ENCODE measurements around the gene TMEM198. TPM values are rescaled to one million over a fixed set of nuclear protein-coding genes. Genes with fewer than 3 reads are reported as not detected.
A peak's percentile ranks its signal among the peaks of the same experiment; 100 is the strongest.

The TMEM198 gene
- total and polyA plus RNA-seq, 9 of the 15 experiments (the other 6 are each of a cell fraction or from before 2014, with no cell fraction given): 0.03 to 3.8 (median 1.0) TPM

DNA sequence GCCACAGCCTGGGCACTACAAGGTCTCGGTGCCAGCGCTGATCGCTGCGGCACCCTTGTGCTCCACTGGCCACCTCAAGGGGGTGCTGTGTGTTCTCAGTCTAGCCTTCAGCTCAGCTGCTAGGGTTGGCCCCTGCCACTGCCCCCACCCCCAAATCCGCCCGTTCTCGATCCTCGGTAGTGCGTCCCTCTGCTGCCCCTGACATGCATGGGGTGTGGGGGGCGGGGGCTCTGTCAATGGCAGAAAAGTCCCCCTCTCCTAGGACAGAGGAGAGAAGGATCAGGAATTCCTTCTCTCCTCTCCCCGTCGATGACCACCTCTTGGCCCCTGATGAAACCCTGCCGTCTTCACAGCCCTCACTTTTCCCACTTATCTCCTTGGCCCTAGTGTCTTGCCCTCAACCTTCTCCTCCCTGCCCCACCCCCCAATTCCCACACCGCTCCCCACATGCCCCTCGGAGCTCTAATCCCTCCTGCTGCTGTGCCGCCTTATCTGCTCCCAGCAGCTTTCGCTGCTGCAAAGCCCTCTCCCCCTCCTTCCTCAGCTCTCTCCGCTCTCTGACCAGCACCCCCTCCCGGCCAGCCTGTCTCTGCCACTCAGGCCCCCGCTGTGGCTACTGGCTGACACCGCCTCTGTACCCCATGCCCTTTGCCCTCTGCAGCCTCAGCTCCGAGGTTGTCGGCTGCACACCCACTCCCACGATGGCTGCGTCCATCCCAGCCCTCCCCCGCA lies 33.9 kb upstream of the TMEM198 start (continued):
- TF ChIP-seq TAF1 (IDR thresholded peaks at IDR 0.05; ENCODE audit: control insufficient read depth, extremely low read depth, insufficient read depth, low read length, severe bottlenecking): no peak
- TF ChIP-seq ATF7 (IDR thresholded peaks at IDR 0.05): peak; percentile 44; the same call in 1 of the 2 replicates
- peak; percentile 74 for TF ChIP-seq MYC (IDR thresholded peaks at IDR 0.05; ENCODE audit: low read depth, low read length)
- TF ChIP-seq MYC (CRISPR knock-in tag; IDR thresholded peaks at IDR 0.05; ENCODE audit: borderline replicate concordance, low read depth): no peak
- TF ChIP-seq, protein P1, sequence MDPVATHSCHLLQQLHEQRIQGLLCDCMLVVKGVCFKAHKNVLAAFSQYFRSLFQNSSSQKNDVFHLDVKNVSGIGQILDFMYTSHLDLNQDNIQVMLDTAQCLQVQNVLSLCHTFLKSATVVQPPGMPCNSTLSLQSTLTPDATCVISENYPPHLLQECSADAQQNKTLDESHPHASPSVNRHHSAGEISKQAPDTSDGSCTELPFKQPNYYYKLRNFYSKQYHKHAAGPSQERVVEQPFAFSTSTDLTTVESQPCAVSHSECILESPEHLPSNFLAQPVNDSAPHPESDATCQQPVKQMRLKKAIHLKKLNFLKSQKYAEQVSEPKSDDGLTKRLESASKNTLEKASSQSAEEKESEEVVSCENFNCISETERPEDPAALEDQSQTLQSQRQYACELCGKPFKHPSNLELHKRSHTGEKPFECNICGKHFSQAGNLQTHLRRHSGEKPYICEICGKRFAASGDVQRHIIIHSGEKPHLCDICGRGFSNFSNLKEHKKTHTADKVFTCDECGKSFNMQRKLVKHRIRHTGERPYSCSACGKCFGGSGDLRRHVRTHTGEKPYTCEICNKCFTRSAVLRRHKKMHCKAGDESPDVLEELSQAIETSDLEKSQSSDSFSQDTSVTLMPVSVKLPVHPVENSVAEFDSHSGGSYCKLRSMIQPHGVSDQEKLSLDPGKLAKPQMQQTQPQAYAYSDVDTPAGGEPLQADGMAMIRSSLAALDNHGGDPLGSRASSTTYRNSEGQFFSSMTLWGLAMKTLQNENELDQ (CRISPR knock-in tag; IDR thresholded peaks at IDR 0.05; ENCODE audit: borderline replicate concordance): no peak
- no peak for TF ChIP-seq KLF6 (CRISPR knock-in tag; IDR thresholded peaks at IDR 0.05; ENCODE audit: borderline replicate concordance)
- no peak for TF ChIP-seq HSF4 (CRISPR knock-in tag; IDR thresholded peaks at IDR 0.05; ENCODE audit: borderline replicate concordance)
- TF ChIP-seq, protein P2, sequence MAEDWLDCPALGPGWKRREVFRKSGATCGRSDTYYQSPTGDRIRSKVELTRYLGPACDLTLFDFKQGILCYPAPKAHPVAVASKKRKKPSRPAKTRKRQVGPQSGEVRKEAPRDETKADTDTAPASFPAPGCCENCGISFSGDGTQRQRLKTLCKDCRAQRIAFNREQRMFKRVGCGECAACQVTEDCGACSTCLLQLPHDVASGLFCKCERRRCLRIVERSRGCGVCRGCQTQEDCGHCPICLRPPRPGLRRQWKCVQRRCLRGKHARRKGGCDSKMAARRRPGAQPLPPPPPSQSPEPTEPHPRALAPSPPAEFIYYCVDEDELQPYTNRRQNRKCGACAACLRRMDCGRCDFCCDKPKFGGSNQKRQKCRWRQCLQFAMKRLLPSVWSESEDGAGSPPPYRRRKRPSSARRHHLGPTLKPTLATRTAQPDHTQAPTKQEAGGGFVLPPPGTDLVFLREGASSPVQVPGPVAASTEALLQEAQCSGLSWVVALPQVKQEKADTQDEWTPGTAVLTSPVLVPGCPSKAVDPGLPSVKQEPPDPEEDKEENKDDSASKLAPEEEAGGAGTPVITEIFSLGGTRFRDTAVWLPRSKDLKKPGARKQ (CRISPR knock-in tag; IDR thresholded peaks at IDR 0.05): no peak
- TF ChIP-seq, protein P3, sequence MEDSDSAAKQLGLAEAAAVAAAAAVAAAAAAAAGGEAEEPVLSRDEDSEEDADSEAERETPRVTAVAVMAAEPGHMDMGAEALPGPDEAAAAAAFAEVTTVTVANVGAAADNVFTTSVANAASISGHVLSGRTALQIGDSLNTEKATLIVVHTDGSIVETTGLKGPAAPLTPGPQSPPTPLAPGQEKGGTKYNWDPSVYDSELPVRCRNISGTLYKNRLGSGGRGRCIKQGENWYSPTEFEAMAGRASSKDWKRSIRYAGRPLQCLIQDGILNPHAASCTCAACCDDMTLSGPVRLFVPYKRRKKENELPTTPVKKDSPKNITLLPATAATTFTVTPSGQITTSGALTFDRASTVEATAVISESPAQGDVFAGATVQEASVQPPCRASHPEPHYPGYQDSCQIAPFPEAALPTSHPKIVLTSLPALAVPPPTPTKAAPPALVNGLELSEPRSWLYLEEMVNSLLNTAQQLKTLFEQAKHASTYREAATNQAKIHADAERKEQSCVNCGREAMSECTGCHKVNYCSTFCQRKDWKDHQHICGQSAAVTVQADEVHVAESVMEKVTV (CRISPR knock-in tag; IDR thresholded peaks at IDR 0.05): peak; percentile 42; the same call in 1 of the 2 replicates
- TF ChIP-seq, protein P4, sequence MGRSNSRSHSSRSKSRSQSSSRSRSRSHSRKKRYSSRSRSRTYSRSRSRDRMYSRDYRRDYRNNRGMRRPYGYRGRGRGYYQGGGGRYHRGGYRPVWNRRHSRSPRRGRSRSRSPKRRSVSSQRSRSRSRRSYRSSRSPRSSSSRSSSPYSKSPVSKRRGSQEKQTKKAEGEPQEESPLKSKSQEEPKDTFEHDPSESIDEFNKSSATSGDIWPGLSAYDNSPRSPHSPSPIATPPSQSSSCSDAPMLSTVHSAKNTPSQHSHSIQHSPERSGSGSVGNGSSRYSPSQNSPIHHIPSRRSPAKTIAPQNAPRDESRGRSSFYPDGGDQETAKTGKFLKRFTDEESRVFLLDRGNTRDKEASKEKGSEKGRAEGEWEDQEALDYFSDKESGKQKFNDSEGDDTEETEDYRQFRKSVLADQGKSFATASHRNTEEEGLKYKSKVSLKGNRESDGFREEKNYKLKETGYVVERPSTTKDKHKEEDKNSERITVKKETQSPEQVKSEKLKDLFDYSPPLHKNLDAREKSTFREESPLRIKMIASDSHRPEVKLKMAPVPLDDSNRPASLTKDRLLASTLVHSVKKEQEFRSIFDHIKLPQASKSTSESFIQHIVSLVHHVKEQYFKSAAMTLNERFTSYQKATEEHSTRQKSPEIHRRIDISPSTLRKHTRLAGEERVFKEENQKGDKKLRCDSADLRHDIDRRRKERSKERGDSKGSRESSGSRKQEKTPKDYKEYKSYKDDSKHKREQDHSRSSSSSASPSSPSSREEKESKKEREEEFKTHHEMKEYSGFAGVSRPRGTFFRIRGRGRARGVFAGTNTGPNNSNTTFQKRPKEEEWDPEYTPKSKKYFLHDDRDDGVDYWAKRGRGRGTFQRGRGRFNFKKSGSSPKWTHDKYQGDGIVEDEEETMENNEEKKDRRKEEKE (IDR thresholded peaks at IDR 0.05; ENCODE audit: borderline replicate concordance in 1 of 2, control insufficient read depth in 1 of 2, low read depth in 2 of 2, low read length in 1 of 2): 0 out of 4 replicates have a peak, but pooled peaks of 1 of the 2 experiments have one; percentile 43
- peak; percentile 85; the same call in 1 of the 2 replicates for TF ChIP-seq PHF21A (IDR thresholded peaks at IDR 0.05; ENCODE audit: borderline replicate concordance, low read depth)
- TF ChIP-seq FOXA1 (IDR thresholded peaks at IDR 0.05; ENCODE audit: borderline replicate concordance): no peak
- 0 out of 2 replicates have a peak, but pooled peaks have one; percentile 63 for TF ChIP-seq ZEB2 (IDR thresholded peaks at IDR 0.05)
- TF ChIP-seq RFX5 (IDR thresholded peaks at IDR 0.05; ENCODE audit: low read depth, low read length): no peak
- TF ChIP-seq, protein P5, sequence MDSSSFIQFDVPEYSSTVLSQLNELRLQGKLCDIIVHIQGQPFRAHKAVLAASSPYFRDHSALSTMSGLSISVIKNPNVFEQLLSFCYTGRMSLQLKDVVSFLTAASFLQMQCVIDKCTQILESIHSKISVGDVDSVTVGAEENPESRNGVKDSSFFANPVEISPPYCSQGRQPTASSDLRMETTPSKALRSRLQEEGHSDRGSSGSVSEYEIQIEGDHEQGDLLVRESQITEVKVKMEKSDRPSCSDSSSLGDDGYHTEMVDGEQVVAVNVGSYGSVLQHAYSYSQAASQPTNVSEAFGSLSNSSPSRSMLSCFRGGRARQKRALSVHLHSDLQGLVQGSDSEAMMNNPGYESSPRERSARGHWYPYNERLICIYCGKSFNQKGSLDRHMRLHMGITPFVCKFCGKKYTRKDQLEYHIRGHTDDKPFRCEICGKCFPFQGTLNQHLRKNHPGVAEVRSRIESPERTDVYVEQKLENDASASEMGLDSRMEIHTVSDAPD (CRISPR knock-in tag; IDR thresholded peaks at IDR 0.05): no peak

Data from K562 (cell line).